NCI-H446 treated with DMSO at 0.1 percent for 48 hours (cell line): Measurements from ENCODE around the gene VMP1.
"Not testable (repeated sequence)": the region's sequence is repeated elsewhere in the genome, so short reads cannot be mapped to it uniquely, and the experiment has no call there.

Experiments
- DNase-seq: peaks from one replicate; lab custom pipeline; 2025; lab: John Stamatoyannopoulos, UW

The VMP1 gene

DNA sequence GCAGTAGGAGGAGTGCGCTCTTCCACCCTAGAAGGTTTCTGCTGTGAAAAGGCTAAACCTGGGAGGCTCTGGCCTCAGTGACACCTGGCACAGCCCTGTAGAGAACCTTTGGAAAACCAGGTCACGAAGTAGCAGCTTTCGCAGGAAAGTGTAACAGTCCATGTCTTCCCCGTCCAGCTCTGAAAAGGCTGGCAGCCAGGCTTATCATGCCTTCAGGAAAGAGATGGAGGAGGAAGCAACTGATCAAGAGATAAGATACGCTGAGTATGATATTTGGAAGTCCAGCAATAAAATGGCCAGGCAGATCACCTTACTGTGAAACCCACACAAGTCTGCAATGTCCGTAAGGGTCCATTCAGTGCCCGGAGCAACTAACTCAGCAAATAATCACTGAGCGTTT, 163.0 kb downstream of the VMP1 start:
- no peak for DNase-seq

DNA sequence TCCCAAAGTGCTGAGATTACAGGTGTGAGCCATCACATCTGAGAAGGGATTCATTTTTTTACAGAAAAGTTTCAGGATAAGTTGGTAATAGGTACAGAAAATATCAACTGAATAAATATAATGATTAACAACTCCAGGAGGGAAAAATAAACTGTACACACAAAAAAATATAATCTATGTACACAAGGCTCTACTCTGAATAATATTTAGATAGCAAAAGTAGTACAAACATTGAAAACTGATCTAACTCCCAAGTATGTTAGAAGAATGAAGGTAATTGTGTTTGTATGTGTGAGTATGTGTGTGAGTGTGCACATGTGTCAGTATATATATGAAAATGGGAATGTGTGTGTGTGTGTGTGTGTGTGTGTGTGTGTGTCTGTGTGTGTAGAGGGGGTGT, 164.9 kb downstream of the VMP1 start:
- DNase-seq = no peak

DNA sequence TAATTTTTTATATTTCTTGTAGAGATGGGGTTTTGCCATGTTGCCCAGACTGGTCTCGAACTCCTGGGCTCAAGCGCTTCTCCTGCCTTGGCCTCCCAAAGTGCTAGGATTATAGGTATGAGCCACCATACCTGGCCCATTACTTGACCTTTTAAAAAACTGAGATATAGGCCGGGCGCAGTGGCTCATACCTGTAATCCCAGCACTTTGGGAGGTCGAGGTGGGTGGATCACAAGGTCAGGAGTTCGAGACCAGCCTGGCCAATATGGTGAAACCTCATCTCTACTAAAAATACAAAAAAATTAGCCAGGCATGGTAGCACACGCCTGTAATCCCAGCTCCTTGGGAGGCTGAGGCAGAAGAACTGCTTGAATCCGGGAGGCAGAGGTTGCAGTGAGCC, 166.0 kb downstream of the VMP1 start:
- DNase-seq = not testable (repeated sequence)

DNA sequence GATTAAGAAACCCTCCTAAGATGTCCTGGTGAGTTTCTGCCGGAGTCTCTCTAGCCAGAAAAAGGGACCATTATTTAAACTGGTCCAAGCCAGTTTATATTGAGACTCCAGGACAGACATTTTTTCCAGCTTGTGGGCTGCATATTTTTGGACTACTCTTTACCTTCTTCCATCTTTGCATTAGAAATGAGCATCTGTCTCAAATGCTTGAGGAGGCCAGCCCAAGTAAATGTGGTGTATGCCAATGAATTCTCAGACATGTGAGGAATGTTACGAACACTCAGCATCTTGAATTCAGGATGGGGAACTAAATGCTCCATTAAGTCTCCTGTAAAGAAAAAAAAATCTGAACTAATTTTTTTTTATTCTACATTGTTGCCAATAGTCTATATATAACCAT, 166.9 kb downstream of the VMP1 start:
- DNase-seq = no peak

DNA sequence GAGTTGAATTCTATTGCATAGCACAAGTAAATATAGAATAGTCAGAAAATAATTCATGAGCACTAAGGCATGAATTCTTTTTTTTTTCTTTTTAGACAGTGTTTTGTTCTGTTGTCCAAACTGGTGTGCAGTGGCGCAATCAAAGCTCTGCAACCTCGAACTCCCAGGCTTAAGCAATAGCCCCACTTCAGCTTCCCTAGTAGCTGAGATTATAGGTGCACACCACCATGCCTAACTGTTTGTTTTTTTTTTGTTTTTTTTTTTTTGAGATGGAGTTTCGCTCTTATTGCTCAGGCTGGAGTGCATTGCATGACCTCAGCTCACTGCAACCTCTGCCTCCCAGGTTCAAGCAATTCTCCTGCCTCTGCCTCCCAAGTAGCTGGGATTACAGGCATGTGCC, 168.7 kb downstream of the VMP1 start:
- no peak for DNase-seq

DNA sequence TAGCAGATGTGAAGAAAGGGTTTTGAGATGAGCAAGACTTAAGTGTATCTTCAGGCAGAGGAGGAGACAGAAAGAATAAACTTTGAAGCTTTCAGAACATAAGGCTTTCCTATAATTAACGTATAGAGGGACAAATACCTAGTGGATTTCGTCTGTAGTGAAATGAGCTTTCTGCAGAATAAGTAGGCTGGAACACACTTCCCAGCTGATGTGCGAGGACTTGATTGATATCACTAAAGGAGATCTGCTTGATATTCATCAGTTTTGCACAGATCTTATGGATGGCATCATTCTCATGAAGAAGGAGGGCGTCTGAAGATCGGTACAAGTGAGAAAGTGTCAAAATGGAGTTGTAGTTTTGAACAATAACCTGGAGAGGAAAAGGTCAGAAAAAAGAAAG, 170.5 kb downstream of the VMP1 start:
- no peak for DNase-seq

DNA sequence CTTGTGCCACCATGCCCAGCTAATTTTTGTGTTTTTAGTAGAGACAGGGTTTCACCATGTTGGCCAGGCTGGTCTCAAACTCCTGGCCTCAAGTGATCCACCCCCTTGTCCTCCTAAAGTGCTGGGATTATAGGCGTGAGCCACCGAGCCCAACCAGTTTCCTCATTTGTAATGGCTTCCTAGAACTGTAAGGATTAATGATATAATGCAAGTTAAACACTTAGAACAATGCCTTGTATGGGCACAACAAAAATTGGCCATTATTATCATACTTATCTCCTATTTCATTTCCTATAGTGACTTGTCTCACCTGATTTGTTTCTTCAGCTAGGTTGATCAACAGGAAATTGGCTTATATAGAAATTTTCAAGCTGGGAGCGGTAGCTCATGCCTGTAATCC, 171.2 kb downstream of the VMP1 start:
- no peak for DNase-seq

DNA sequence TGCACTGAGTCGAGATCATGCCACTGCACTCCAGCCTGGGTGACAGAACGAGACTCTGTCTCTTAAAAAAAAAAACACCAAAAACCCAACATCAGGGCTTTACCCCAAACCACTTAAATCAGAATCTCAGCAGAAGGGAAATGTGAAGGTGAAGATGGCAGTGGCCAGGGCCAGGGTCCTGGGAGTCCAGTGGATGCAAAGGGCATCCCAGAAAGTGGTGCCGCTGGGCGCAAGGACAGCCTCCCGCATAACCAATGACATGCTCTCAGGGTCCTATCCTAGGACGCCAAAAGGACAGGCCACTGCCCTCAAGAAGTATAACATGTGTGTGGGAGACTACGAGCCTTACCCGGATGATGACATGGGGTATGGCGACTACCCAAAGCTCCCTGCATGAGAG, 177.4 kb downstream of the VMP1 start:
- no peak for DNase-seq

DNA sequence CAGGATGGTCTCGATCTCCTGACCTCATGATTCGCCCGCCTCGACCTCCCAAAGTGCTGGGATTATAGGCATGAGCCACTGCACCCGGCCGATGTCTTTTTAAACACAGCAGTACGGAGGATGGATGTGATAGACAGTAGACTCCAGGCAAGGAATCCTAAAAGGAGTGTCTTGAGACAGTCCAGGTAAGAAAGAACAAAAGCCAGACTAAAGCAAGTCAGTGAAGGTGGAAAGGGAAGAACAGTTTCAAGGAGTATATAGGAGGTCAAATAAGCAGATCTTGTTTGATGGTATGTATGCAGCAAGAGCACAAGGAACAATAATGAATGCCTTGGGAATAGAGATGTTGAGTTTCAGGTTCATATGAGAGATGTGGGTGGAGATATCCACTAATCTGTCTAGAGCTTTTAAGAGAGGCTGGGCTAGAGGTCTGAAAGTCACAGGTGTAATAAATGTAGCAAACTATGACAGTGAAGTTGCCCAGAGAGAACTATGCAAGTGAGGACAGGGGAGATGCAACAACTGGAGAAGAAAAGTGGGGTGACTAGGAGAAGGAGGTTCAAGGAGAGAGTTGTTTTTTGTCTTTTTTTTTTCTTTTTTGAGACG, 180.8 kb downstream of the VMP1 start:
- no peak for DNase-seq

DNA sequence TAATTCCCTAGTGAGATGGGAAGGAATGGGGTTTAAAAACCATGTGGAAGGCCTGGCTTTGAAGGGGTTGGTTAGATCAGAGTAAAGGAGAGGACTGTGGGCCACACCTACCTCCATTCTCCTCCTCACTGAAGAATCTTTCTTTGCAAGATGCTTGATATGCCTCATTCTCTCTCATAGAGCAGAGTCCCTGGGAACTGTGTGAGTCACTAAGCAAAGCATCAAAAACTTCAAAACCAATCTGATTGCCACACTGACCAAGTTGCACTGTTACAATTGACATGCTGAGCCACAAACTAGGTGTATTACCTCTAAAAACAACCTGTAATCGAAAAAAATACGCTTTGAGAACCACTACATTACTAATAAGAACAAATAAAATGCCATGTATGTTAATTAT, 183.3 kb downstream of the VMP1 start:
- no peak for DNase-seq
